GM10266 (cell line): ENCODE results near the gene P4HA3.

ENCODE experiments used
- DNase-seq: peaks from one replicate; pipeline ENCODE4 v3.0.0; 2012; ENCODE audit errors: extremely low spot score
- CTCF ChIP-seq: IDR thresholded peaks from 2 replicates; pipeline ENCODE4 v1.5.1; 2012; ENCODE audit warnings: mild to moderate bottlenecking, low read depth; ENCODE audit not compliant: control insufficient read depth, insufficient read depth; ENCODE audit errors: missing control alignments

The P4HA3 gene

GRCh38 chr11:74325649-74326645 is 14.5 kb upstream of the P4HA3 start:
- no peak for DNase-seq
- TF ChIP-seq CTCF, result no peak

- TF ChIP-seq CTCF, result no peak
Measured at GRCh38 chr11:74322667-74323066, 11.2 kb upstream of the P4HA3 start.

GRCh38 chr11:74321487-74322188 is 10.2 kb upstream of the P4HA3 start:
- TF ChIP-seq CTCF, result peak; percentile 51
- peak; percentile 55 for DNase-seq

More at GRCh38 chr11:74322667-74323066, 11.2 kb upstream of the P4HA3 start:
- DNase-seq, result no peak

- DNase-seq, result no peak
- TF ChIP-seq CTCF, result no peak
Measured at GRCh38 chr11:74320538-74320937, 9.1 kb upstream of the P4HA3 start.

- TF ChIP-seq CTCF, result no peak
- DNase-seq, result no peak
Measured at GRCh38 chr11:74319139-74319816, 7.8 kb upstream of the P4HA3 start.

GRCh38 chr11:74318241-74318932 is 6.9 kb upstream of the P4HA3 start:
- TF ChIP-seq CTCF, result no peak
- DNase-seq, result no peak
